ENCODE measurements around the gene FOXO3. TPM values are rescaled to one million over a fixed set of nuclear protein-coding genes. Genes with fewer than 3 reads are reported as not detected.

The FOXO3 gene
- total RNA-seq, 2 experiments from 2014 or later: 7.5 to 9.0 TPM

- Mint-ChIP-seq H3K27ac (no peak overlapping the region), H3K4me1 (ENCODE audit: low read depth) (peaks cover 6% of the 10 kb centered on the region), H3K9me3 (no peaks in the 10 kb centered on the region), H3K36me3 (ENCODE audit: low read depth) (no peaks in the 10 kb centered on the region), H3K4me3 (no peak overlapping the region), H3K27me3 (no peaks in the 10 kb centered on the region)
- TF ChIP-seq CTCF (IDR thresholded peaks at IDR 0.05): no peak
- CTCF ChIA-PET: no interaction called here
- ATAC-seq (no peak), DNase-seq (no peak)
- POLR2A ChIA-PET: no interaction called here
- intact Hi-C loops (cut with micrococcal nuclease): no loop called here
These were observed 151.1 kb downstream of the FOXO3 start for GRCh38 chr6:108711826-108712225.

- H3K36me3 Mint-ChIP-seq (ENCODE audit: low read depth): no peaks in the 10 kb centered on the region
These were observed 152.2 kb downstream of the FOXO3 start for GRCh38 chr6:108712946-108713345.

GRCh38 chr6:108714101-108714765, 153.5 kb downstream of the FOXO3 start:
- ATAC-seq (peak; percentile 17), DNase-seq (no peak)
- Mint-ChIP-seq H3K27me3 (no peaks in the 10 kb centered on the region), H3K4me1 (ENCODE audit: low read depth) (peaks cover 6% of the 10 kb centered on the region), H3K27ac (no peak overlapping the region), H3K36me3 (ENCODE audit: low read depth) (no peaks in the 10 kb centered on the region), H3K9me3 (no peaks in the 10 kb centered on the region), H3K4me3 (no peak overlapping the region)
- intact Hi-C loops (cut with micrococcal nuclease): no loop called here
- no peak for TF ChIP-seq CTCF (IDR thresholded peaks at IDR 0.05)
- ChIA-PET POLR2A (interaction anchor here (1.1 kb wide), 1 partner anchor 13 kb away, joined by 3 read pairs; no protein-coding TSS in a partner anchor), CTCF (interaction anchor here (0.9 to 1.7 kb wide), 4 partner anchors 9 to 172 kb away, joined by 3 to 5 read pairs (median 4); no protein-coding TSS in a partner anchor)

More at GRCh38 chr6:108712946-108713345, 152.2 kb downstream of the FOXO3 start:
- DNase-seq: no peak
- peaks cover 6% of the 10 kb centered on the region for H3K4me1 Mint-ChIP-seq (ENCODE audit: low read depth)
- H3K9me3 Mint-ChIP-seq: no peaks in the 10 kb centered on the region
- POLR2A ChIA-PET: interaction anchor here (1.1 kb wide), 1 partner anchor 12 kb away, joined by 3 read pairs; no protein-coding TSS in a partner anchor
- ATAC-seq: no peak
- intact Hi-C loops (cut with micrococcal nuclease): no loop called here
- CTCF ChIA-PET: interaction anchor here (1.1 kb wide), 2 partner anchors 12 to 27 kb away, joined by 3 read pairs; no protein-coding TSS in a partner anchor
- H3K4me3 Mint-ChIP-seq: no peak overlapping the region
- TF ChIP-seq CTCF (IDR thresholded peaks at IDR 0.05): no peak
- no peaks in the 10 kb centered on the region for H3K27me3 Mint-ChIP-seq
- H3K27ac Mint-ChIP-seq: no peak overlapping the region

GRCh38 chr6:108714766-108715414, 154.2 kb downstream of the FOXO3 start:
- intact Hi-C loops (cut with micrococcal nuclease): no loop called here
- Mint-ChIP-seq H3K27ac (no peak overlapping the region), H3K27me3 (no peaks in the 10 kb centered on the region), H3K4me3 (no peak overlapping the region), H3K36me3 (ENCODE audit: low read depth) (no peaks in the 10 kb centered on the region), H3K4me1 (ENCODE audit: low read depth) (peaks cover 6% of the 10 kb centered on the region), H3K9me3 (no peaks in the 10 kb centered on the region)
- DNase-seq (no peak), ATAC-seq (no peak)
- ChIA-PET CTCF (interaction anchor here (0.9 to 1.7 kb wide), 4 partner anchors 9 to 173 kb away, joined by 3 to 5 read pairs (median 4); no protein-coding TSS in a partner anchor), POLR2A (no interaction called here)
- TF ChIP-seq CTCF (IDR thresholded peaks at IDR 0.05): no peak

- intact Hi-C loops (cut with micrococcal nuclease): no loop called here
- ATAC-seq: no peak
- peaks cover 6% of the 10 kb centered on the region for H3K4me1 Mint-ChIP-seq (ENCODE audit: low read depth)
These were observed 155.1 kb downstream of the FOXO3 start for GRCh38 chr6:108715832-108716231.

More at GRCh38 chr6:108715832-108716231, 155.1 kb downstream of the FOXO3 start:
- H3K4me3 Mint-ChIP-seq: no peak overlapping the region
- no peak overlapping the region for H3K27ac Mint-ChIP-seq
- CTCF ChIA-PET: no interaction called here
- POLR2A ChIA-PET: no interaction called here
- no peaks in the 10 kb centered on the region for H3K9me3 Mint-ChIP-seq
- no peak for DNase-seq
- H3K27me3 Mint-ChIP-seq: no peaks in the 10 kb centered on the region
- H3K36me3 Mint-ChIP-seq (ENCODE audit: low read depth): no peaks in the 10 kb centered on the region
- no peak for TF ChIP-seq CTCF (IDR thresholded peaks at IDR 0.05)

All from activated CD8-positive, alpha-beta T cell treated with anti-CD3 and anti-CD28 coated beads for 36 hours (primary cell).